ENCODE results near the gene LBP.
"Not testable (repeated sequence)": the region's sequence is repeated elsewhere in the genome, so short reads cannot be mapped to it uniquely, and the experiment has no call there.

LBP gene

DNA sequence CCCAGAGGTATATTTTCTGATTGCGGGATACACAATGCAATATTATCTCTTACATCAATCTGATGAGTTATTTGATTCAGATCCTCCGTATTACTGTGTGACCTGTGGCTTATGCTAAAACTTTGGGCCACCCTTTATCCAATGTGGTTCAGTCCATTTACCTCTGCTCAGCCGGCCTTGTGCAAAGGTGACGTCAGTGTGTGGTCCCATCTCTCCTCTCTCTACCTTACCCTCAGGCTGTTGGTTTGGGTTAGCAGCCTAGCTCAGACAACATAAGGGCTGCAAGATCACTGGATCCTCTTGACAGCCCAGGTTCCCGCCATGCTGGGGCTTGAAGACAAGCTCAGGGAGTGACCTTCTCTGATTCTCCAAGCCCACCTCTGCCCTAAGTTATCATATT lies 55.8 kb downstream of the LBP start:
- no peak for DNase-seq (ENCODE audit: low read depth)

DNA sequence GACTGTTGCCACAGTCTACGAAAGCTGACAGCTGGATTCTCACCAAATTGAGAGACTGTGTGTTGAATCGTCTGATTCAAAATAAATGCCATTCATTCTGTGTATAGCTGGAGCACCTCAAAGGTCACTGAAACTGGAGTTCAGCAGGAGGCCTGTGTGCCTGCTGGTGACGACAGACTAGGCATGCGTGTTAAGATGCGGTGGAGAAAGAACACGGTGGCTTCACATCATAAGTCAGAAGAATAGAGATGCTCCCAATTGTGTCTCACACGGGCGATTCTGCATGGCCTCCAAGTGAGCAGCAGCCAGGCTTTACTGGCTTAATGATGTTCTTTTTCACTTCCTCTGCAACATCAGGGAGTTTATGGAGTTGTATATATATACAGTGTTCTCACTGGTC lies 56.5 kb downstream of the LBP start:
- DNase-seq (ENCODE audit: low read depth), result no peak

DNA sequence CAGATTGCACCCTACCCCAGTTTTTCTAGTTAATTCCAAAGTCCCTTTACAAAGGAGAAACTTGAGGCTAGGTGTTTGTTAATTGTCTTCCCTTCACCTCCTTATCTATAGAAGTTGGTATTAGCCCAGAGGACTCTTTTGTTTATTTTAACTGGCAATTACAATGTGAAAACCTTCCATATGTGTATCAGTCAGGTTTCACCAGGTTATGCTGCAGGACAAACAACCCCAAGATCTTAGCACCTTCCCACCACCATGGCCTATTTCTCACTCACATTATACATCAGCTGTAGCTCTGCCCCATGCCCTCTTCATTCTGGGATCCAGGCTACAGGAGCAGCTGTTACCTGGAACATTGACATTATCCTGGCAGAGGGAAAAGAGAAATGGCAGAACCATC lies 57.7 kb downstream of the LBP start:
- no peak for DNase-seq (ENCODE audit: low read depth)

DNA sequence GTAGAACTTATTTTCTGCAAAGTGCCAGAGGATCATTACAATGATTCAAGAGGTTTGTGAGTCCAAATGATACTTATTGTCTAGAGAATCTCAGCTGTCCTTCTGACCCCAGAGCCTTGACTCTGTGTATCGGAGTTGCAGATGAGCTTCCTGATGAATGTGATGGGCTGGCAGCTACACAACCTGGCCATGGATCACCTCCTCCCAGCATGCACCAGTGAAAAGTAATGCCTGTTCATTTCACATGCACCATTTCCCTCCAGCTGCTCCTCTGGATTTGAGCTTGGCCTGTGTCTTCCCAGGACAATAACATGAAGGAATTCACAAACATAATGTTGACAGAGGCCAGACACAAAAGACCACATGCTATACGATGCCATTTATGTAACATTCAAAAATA lies 58.9 kb downstream of the LBP start:
- DNase-seq (ENCODE audit: low read depth), result no peak

DNA sequence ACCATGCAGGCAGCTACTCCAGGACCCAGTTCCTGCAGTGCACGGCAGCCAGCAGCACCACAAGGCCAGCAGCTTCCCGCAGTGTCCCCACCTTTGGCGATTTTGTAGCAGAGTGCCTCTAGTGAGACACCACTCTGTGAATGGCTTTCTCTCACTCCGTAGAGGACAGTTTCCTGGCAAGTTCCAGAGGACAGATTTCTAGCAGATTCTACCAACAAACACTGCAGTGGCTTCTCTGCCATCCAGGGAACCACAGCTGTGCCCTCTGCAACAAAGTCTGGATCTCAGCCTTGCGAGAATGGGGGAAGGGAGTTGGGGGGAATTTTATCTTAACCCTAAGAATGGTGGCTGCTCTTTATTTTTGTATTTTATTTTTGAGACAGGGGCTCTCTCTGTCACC lies 60.2 kb downstream of the LBP start:
- DNase-seq (ENCODE audit: low read depth), result no peak

DNA sequence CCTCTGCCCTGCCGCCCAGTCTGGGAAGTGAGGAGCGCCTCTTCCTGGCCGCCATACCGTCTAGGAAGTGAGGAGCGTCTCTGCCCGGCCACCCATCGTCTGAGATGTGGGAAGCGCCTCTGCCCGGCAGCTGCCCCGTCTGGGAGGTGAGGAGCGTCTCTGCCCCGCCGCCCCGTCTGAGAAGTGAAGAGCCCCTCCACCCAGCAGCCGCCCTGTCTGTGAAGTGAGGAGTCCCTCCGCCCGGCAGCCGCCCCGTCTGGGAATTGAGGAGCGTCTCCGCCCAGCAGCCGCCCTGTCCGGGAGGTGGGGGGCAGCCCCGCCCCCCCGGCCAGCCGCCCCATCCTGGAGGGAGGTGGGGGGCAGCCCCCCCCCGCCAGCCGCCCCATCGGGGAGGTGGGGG lies 61.0 kb downstream of the LBP start:
- no peak for DNase-seq (ENCODE audit: low read depth)

DNA sequence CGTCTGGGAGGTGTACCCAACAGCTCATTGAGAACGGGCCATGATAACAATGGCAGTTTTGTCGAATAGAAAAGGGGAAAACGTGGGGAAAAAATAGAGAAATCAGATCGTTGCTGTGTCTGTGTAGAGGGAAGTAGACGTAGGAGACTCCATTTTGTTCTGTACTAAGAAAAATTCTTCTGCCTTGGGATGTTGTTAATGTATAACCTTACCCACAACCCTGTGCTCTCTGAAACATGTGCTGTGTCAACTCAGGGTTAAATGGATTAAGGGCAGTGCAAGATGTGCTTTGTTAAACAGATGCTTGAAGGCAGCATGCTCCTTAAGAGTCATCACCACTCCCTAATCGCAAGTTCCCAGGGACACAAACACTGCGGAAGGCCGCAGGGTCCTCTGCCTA lies 61.5 kb downstream of the LBP start:
- not testable (repeated sequence) for DNase-seq (ENCODE audit: low read depth)

DNA sequence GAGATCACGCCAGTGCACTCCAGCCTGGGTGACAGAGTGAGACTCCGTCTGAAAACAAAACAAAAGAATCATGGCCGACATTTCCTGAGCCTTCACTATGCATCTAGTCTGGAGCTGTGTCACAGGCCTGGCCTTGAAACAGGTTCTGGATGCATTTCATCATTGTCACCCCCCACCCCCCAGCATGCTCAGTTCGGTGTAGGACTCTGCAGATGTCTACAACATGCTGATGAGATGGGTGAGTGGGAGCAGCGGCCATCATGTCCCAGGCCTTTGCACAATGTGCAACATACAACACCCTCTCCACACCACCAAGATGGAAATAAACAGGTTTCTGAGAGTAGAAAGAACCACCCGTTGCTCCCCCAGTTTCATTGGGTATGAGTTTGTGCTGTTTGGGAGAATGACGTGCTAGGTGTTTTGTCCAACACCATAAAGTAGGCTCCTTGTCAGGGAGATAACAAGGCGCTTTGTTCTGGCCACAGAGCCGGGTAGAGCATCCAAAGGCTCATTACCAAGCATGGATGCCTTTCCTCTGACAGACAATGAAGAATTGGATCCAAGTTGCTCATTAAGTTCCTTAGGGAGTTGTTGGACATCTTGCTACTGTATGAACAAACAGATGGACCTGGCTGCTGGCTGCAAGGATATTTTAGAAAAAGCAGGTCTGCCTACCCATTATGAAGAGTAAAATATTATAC lies 66.7 kb downstream of the LBP start:
- DNase-seq (ENCODE audit: low read depth), result no peak

DNA sequence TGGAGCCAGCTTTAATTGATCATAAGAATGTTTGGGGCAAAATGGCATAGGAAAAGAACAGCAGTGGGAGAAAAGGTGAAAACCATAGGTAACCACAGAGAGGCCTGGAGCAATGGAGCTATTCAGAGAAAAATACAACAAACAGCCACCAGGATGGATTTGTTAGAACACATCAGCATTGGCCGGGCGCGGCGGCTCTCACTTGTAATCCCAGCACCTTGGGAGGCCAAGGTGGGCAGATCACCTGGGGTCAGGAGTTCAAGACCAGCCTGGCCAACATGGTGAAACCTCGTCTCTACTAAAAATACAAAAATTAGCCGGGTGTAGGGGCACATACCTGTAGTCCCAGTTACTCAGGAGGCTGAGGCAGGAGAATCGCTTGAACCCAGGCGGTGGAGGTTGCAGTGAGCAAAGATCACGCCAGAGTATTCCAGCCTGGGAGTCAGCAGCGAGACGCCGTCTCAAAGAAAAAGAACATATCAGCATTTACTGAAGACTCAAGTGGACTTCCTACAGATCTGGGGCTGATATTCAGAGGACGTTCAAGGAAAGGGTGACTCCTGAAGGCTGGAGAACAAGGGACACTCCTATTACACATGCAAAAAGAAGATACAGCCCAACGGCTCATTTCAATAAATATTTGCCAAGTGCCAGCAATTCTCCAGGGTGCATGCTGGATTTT lies 68.6 kb downstream of the LBP start:
- DNase-seq (ENCODE audit: low read depth), result no peak

DNA sequence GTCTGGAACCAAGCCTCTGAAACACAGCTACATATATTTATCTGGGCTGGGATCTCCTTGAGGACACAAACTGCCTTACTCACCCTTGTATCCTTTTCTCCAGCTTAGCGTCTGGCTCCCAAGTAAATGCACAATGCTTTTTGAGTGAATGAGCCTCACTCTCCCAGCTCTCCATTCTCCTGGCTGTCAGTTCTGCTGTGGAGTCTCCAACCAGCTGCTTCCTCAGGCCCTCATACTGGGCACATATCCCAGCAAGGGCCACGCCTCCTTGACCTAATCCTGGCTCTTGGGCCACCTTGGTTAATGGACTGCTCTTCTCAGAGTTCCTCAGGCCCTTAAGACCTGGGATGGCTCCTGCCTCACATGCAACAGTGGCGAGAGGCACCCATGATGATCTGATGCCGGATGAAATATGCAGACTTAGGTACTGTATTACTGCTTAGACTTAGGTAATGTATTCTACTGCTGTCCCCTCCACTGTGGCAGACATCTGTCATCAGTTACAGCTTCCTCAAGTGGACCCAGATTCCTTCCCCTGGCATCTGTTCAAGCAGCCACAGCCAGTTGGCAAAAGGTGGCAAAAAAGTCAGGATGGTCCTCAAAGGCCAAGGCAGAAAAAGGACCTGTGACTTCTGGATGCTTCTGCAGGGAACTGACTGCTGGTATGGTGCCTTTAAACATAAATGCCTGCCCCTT lies 72.4 kb downstream of the LBP start:
- no peak for DNase-seq (ENCODE audit: low read depth)

DNA sequence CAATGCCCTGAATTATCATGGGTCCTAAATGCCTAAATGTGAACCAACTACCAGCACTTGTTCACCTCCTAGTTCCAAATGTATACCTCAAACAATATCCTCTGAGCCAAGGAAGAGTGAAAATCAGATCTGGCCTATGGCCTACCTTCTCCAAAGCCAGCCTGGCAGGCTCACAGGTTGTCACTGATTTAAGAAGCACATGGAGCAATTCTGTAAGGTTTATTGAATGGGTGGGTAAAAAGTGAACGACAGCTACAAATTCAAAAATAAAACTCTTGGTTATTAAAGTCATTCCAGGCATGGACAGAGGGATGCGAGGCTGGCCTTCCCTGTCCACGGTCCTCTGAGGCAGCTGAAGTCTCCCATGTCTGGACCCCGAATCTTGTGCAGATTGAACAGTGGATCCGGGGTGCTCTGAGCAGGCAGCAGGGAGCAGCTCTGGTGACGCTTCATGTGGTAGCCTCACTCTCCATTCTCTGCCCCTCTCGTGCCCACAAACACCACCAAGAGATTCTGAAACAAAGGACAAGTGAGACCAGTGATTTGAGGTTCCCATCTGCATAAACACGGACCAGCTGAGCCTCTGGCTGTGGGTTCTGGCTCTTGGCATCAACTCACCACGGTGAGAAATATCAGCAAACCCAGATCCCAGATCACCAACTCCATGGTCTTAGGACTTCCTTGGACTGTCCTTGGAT lies 74.3 kb downstream of the LBP start:
- DNase-seq (ENCODE audit: low read depth), result no peak

DNA sequence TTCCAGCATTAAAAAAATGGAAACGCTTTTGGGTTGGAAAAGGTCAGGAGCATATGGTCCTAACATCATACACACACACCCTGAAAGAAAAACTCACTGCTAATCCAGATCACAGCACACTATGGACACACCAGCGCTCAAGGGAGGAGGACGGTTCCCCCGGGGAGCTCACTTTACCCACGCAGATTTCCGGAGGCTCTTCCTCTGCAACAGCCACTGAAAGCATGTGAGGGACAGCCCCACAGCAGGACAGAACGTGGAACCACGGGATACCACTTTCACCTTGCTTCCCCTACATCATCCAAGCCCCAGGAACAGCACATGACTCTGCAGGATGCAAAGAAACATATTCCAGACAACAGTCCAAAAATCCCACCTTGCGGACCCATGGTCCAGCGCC lies 75.6 kb downstream of the LBP start:
- DNase-seq (ENCODE audit: low read depth), result no peak

DNA sequence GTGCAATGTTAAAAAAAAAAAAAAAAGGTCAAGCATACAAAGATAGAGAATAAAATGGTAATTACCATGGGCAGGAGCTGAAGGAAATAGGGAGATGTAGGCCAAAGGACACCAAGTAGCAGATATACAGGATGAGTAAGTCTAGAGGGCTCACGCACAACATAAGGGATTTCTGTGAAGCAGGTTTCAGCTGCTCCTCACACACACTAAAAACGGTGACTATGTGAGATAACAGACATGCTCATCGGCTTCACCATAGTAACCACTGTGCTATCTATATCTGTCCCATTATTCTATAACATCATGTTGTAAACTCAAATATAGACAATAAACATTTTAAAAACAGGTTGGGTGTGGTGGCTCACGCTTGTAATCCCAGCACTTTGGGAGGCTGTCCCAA lies 77.3 kb downstream of the LBP start:
- no peak for DNase-seq (ENCODE audit: low read depth)

DNA sequence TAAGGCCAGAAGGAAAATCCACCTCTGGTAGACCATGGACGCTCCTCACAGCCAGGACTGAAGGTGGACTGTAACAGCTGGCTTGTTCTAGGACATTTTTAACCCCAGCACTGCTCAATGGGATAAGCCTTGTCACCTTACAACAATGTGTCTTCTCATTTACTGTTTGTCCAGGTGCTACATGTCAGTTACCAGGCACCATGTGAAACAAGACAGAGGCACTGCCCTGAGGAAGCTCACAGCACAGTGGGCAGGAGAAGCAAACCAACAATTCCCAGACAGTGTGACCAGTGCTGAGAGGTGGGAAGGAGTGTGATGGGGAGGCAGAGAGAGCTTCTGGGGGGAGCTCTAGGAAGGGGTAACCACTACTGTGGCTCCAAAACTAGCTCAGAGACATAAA lies 78.1 kb downstream of the LBP start:
- DNase-seq (ENCODE audit: low read depth), result no peak

DNA sequence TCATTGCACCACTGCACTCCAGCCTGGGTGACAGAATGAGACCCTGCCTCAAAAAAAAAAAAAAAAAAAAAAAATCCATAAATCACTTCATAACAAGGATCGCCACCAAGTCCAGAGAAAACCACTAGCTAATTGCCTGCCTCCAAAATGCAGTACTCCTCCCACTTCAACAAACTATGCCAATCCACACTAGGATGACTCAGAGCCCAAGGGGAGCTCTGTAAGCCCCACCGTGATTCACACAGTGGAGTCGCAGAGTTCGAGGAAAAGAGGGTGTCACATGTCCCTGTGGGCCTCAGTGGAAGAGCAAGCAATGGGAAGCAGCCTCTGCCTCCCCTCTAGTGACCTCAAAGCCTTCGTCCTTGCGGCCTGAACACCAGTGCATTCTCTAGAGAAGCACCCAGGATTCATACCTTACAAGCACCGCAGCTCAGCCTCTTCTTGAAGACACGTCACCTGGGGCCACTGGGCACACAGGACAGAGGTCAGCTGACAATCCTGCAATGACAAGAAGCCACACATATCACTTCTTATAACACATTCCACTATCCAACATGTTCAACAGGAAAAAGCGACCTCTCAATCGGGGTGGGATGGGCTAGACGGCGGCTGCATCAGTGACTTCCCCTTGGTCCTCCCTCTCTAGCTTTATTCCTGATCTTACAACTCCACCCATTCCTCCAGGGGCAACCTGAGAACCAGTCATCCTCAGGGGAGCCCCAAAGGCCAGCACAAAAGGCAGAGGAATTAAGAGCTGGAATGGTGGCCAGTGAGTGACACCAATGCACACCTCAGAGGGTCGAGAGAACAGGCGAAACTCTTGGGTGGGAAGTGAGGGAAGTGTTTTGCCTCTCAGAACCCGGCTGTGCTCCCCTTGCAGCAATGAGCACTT lies 80.0 kb downstream of the LBP start:
- no peak for DNase-seq (ENCODE audit: low read depth)
